Smooth muscle cell (in vitro differentiated cells): ENCODE results near the gene NDUFS6. TPM values are rescaled to one million over a fixed set of nuclear protein-coding genes. Genes with fewer than 3 reads are reported as not detected.

Experiments
- DNase-seq: peaks from one replicate; lab custom pipeline; 2025; ENCODE audit not compliant: unreplicated experiment; lab: John Stamatoyannopoulos, UW
- H2AFZ ChIP-seq: fragments of 200-600 bp; sonication (generic); 2 replicates; pipeline ENCODE4 v1.6.0; 2016; ENCODE audit warnings: antibody characterized with exemption, low read depth, mild to moderate bottlenecking
- H3F3A ChIP-seq: fragments of 200-600 bp; sonication (generic); 2 replicates; pipeline ENCODE4 v1.6.0; 2017; ENCODE audit warnings: antibody characterized with exemption, low read depth
- H3K27ac ChIP-seq: fragments of 200-600 bp; sonication (generic); 2 replicates; pipeline ENCODE4 v1.5.1; 2016; ENCODE audit warnings: low read depth, mild to moderate bottlenecking
- H3K27me3 ChIP-seq: fragments of 200-600 bp; sonication (generic); 2 replicates; pipeline ENCODE4 v1.6.1; 2016; ENCODE audit warnings: low read depth, mild to moderate bottlenecking
- H3K36me3 ChIP-seq: fragments of 200-600 bp; sonication (generic); 2 replicates; pipeline ENCODE4 v1.5.1; 2016; ENCODE audit warnings: low read depth
- H3K4me1 ChIP-seq: fragments of 200-600 bp; sonication (generic); 2 replicates; pipeline ENCODE4 v1.5.1; 2016; ENCODE audit warnings: low read depth
- H3K4me2 ChIP-seq: fragments of 200-600 bp; sonication (generic); 2 replicates; pipeline ENCODE4 v1.6.0; 2016; ENCODE audit warnings: mild to moderate bottlenecking
- H3K4me3 ChIP-seq: fragments of 200-600 bp; sonication (generic); 2 replicates; pipeline ENCODE4 v1.5.1; 2016; ENCODE audit warnings: mild to moderate bottlenecking
- H3K79me2 ChIP-seq: fragments of 200-600 bp; sonication (generic); 2 replicates; pipeline ENCODE4 v1.6.0; 2016; ENCODE audit warnings: low read depth, mild to moderate bottlenecking
- H3K9ac ChIP-seq: fragments of 200-600 bp; sonication (generic); 2 replicates; pipeline ENCODE4 v1.6.0; 2016; ENCODE audit warnings: low read depth
- H3K9me3 ChIP-seq: fragments of 200-600 bp; sonication (generic); replicated peaks from 2 replicates; pipeline ENCODE4 v1.5.1; 2016; ENCODE audit warnings: low read depth
- H4K20me1 ChIP-seq: fragments of 200-600 bp; sonication (generic); 2 replicates; pipeline ENCODE4 v1.6.0; 2016; ENCODE audit warnings: low read depth
- WGBS: methylation state at CpG from one replicate; pipeline ENCODE4 v1.1.7; 2016; ENCODE audit warnings: low lambda C conversion rate; 5-methylcytosine and 5-hydroxymethylcytosine counted together
- polyA plus RNA-seq: library from polyadenylated mRNA; unstranded; fragments of >200 nt; fragmentation: Nextera tagmentation; extraction: Ambion mirVana; gene quantifications from 2 replicates; pipeline ENCODE4 v1.2.1, GENCODE V29; 2016
- total RNA-seq: library from RNA; depleted of rRNA; stranded (reverse); fragments of >200 nt; gene quantifications from 2 replicates; pipeline ENCODE4 v1.2.3, GENCODE V29; 2014
- TF ChIP-seq, protein P1 (sequence below): fragments of 200-600 bp; sonication (generic); IDR thresholded peaks from 2 replicates; pipeline ENCODE4 v1.5.1; 2017; ENCODE audit warnings: borderline replicate concordance, mild to moderate bottlenecking, antibody characterized with exemption; ENCODE audit not compliant: insufficient read depth, poor library complexity, severe bottlenecking

NDUFS6 gene
- total and polyA plus RNA-seq, 2 experiments from 2014 or later, result 50.8 to 146 TPM

- Histone ChIP-seq H3K4me1 (no peaks in the 10 kb centered on the region), H3K27me3 (no peaks in the 10 kb centered on the region), H3K27ac (no peak overlapping the region), H3K4me3 (no peak overlapping the region), H3K4me2 (no peak overlapping the region), H3K79me2 (no peaks in the 10 kb centered on the region), H4K20me1 (no peaks in the 10 kb centered on the region), H3K9me3 (no peaks in the 10 kb centered on the region), H2AFZ (no peak overlapping the region), H3K9ac (no peak overlapping the region), H3K36me3 (no peaks in the 10 kb centered on the region), H3F3A (no peaks in the 10 kb centered on the region)
- DNase-seq, result no peak
- TF ChIP-seq, protein P1, sequence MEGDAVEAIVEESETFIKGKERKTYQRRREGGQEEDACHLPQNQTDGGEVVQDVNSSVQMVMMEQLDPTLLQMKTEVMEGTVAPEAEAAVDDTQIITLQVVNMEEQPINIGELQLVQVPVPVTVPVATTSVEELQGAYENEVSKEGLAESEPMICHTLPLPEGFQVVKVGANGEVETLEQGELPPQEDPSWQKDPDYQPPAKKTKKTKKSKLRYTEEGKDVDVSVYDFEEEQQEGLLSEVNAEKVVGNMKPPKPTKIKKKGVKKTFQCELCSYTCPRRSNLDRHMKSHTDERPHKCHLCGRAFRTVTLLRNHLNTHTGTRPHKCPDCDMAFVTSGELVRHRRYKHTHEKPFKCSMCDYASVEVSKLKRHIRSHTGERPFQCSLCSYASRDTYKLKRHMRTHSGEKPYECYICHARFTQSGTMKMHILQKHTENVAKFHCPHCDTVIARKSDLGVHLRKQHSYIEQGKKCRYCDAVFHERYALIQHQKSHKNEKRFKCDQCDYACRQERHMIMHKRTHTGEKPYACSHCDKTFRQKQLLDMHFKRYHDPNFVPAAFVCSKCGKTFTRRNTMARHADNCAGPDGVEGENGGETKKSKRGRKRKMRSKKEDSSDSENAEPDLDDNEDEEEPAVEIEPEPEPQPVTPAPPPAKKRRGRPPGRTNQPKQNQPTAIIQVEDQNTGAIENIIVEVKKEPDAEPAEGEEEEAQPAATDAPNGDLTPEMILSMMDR, result no peak
- WGBS, result 96% methylated on average over 9 of the region's 9 CpGs
Observed at GRCh38 chr5:1781726-1782384, 19.4 kb upstream of the NDUFS6 start.

GRCh38 chr5:1782385-1783215 is 18.6 kb upstream of the NDUFS6 start:
- H3K79me2 ChIP-seq, result no peaks in the 10 kb centered on the region
- no peak overlapping the region for H3K27ac ChIP-seq
- WGBS, result 80% methylated on average over 14 of the region's 14 CpGs
- H3K4me3 ChIP-seq, result no peak overlapping the region
- no peaks in the 10 kb centered on the region for H3K36me3 ChIP-seq
- TF ChIP-seq, protein P1, result no peak
- no peaks in the 10 kb centered on the region for H3F3A ChIP-seq
- no peaks in the 10 kb centered on the region for H3K9me3 ChIP-seq
- H3K9ac ChIP-seq, result no peak overlapping the region
- no peak overlapping the region for H3K4me2 ChIP-seq
- no peaks in the 10 kb centered on the region for H3K27me3 ChIP-seq
- H2AFZ ChIP-seq, result no peak overlapping the region
- H4K20me1 ChIP-seq, result no peaks in the 10 kb centered on the region
- H3K4me1 ChIP-seq, result no peaks in the 10 kb centered on the region
- no peak for DNase-seq

DNA sequence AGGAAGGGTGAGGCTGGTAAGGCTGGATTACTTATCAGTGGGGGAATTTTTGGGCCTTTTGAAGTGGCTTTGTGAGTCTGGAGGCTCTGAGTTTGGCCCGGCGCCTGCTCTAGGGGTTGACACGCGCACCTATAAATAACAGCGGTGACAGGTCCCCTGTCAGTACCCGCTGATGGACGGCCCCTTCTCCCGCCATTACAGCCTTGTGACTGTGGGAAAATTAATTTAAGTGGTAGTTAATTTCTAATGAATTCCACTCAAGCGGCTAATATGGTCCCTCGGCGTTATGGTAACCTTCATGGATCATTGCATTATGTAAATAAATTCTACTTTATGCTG is 18.0 kb upstream of the NDUFS6 start:
- Histone ChIP-seq H4K20me1 (no peaks in the 10 kb centered on the region), H3K36me3 (no peaks in the 10 kb centered on the region), H3K9ac (no peak overlapping the region), H3F3A (no peaks in the 10 kb centered on the region), H3K4me2 (no peak overlapping the region), H2AFZ (no peak overlapping the region), H3K4me1 (no peaks in the 10 kb centered on the region), H3K9me3 (no peaks in the 10 kb centered on the region), H3K79me2 (no peaks in the 10 kb centered on the region), H3K4me3 (no peak overlapping the region), H3K27me3 (no peaks in the 10 kb centered on the region), H3K27ac (no peak overlapping the region)
- TF ChIP-seq, protein P1, result no peak
- WGBS, result 69% methylated on average over 11 of the region's 11 CpGs
- DNase-seq, result no peak
